Stimulated activated CD8-positive, alpha-beta memory T cell treated with anti-CD3 and anti-CD28 coated beads, Interleukin-7, amount 100 ng/mL, for 1 hour (primary cell): ENCODE data around the gene PRKAA2.

ENCODE experiments used
- DNase-seq, 2 donors: peaks; one replicate each; pipeline ENCODE4 v3.0.0-alpha.2; 2020; ENCODE audit warnings: low read depth in 2 of 2

Gene PRKAA2

DNA sequence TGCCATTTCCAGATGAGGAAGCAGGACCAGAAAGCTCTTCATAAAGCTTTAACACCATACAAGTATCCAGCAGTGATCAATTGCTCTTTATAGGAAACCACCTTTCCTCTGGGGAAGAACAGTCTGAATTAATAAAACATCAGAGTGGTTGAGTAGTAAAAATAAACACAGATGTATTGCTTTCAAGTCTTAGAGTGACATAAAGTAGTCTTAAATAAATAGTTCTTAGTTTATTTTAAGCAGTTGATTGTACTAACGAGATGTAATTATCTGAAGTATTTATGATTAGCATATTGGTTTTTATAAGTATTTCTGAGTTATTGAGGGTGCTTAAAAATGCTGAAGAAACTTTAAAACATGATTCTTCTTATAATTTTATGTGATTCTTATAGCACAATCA lies 67.0 kb downstream of the PRKAA2 start:
- no peak for DNase-seq

- no peak for DNase-seq
Observed at GRCh38 chr1:56713112-56713511, 68.0 kb downstream of the PRKAA2 start.

DNA sequence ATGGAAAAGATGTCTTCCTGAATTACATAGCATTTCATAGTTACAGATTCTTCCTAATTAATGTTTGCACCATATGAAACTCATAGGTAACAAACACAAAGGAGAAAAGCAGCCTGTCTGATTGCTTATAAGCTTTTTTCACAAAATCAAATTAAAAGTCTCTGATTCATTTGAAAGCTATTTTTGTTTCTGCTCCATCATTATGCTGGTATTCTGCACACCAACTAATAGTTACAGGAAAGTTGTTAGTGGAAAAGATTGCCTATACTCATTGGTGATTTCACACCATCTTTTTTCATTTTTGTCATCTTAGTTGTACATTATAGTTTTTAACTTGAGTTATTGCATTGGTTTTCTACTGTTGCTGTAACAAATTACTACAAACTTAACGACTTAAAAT lies 70.0 kb downstream of the PRKAA2 start:
- no peak for DNase-seq

GRCh38 chr1:56719171-56719570 lies 74.1 kb downstream of the PRKAA2 start:
- no peak for DNase-seq

- no peak for DNase-seq
Observed at GRCh38 chr1:56726706-56727105, 81.6 kb downstream of the PRKAA2 start.

DNA sequence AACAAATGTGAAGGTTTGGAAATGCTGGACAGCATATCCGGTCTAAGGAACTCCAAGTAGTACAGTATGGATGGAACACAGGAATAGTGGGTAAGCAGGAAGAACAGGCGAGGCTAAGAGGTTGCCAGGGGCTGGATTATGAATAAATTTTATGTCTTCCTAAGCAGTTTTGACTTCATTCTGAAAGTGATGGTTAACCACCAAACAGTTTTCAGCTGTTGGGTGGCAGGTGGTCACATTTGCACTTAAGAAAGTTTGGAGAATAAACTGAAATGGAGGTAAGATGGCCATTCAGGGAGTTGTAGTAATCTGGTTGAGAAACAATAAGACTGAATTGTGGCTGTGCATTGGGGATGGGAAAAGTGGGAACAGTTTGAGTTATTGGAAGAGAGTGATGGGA lies 83.8 kb downstream of the PRKAA2 start:
- no peak for DNase-seq

- no peak for DNase-seq
Observed at GRCh38 chr1:56745231-56745630, 100.1 kb downstream of the PRKAA2 start.

GRCh38 chr1:56754708-56755479 lies 109.8 kb downstream of the PRKAA2 start:
- DNase-seq: no peak

DNA sequence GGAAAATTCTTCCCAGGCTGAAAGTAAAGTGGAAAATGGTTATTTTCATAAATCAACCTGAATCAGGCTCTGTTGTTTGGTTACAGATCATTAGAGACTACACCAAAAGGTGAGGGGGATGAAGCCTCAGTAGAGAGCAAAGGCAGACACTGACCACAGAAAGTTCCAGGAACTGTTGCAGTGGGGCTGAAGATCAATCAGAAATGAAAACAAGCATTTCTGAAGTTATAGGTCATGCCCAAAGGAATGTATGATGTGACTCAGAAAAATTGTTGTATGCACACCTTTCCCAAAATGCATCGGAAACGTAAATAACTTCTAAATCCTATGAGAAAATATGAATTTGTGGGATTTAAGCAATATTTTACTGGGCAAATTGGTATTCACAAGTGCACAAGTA lies 110.8 kb downstream of the PRKAA2 start:
- no peak for DNase-seq

GRCh38 chr1:56758135-56758534 lies 113.0 kb downstream of the PRKAA2 start:
- no peak for DNase-seq

DNA sequence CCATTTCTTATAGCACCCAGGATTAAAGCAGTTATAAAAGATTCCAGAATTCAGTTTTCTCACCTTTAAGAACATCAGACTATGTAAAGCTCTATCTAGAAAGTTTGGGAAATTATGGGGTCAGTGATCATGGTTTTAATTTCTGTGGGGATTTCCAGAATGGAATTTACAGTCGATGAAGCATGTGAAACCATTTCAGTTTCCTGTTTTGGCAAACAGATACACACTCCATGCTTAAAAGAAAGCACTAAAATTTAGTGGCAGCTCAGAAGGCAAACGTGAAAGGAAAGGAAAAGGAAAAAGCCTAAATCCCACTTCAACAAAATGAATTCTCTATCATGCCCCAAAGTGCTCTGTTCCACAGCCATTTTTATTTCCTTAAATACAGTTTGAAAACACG lies 113.7 kb downstream of the PRKAA2 start:
- DNase-seq: no peak
